PFSK-1 (cell line): Measurements from ENCODE around the gene MAP3K10.

ENCODE experiments used
- POLR2AphosphoS5 ChIP-seq: IDR thresholded peaks from 2 replicates; pipeline ENCODE4 v1.6.1; 2012; ENCODE audit warnings: low read depth, mild to moderate bottlenecking, control low read depth, low read length, moderate library complexity
- REST ChIP-seq, 2 experiments: IDR thresholded peaks; 2 replicates each; pipeline versions ENCODE4 v1.6.1 to v1.8.0; 2011 to 2012; ENCODE audit warnings: low read depth in 2 of 2, low read length in 2 of 2, control low read depth in 1 of 2, inconsistent platforms in 1 of 2, mild to moderate bottlenecking in 1 of 2, moderate library complexity in 1 of 2; ENCODE audit not compliant: insufficient read depth in 1 of 2

- TF ChIP-seq REST (IDR thresholded peaks at IDR 0.05; ENCODE audit: insufficient read depth in 1 of 2, low read depth in 2 of 2, low read length in 2 of 2) (no peak), POLR2AphosphoS5 (no peak)
Measured at GRCh38 chr19:40163541-40164129, 27.6 kb upstream of the MAP3K10 start.
